NOMO-1 treated with DMSO at 0.1 percent for 48 hours (cell line): Measurements from ENCODE around the gene TANK.
"Not testable (repeated sequence)": the region's sequence is repeated elsewhere in the genome, so short reads cannot be mapped to it uniquely, and the experiment has no call there.

Source experiments
- DNase-seq: peaks from one replicate; lab custom pipeline; 2025; ENCODE audit not compliant: unreplicated experiment; lab: John Stamatoyannopoulos, UW

Gene TANK

GRCh38 chr2:161269111-161269510 lies 108.9 kb downstream of the TANK start:
- DNase-seq, result no peak

- peak; percentile 54 for DNase-seq
Measured at GRCh38 chr2:161273038-161273760, 113.0 kb downstream of the TANK start.

GRCh38 chr2:161278564-161279229 lies 118.5 kb downstream of the TANK start:
- DNase-seq, result not testable (repeated sequence)

GRCh38 chr2:161279230-161279815 lies 119.1 kb downstream of the TANK start:
- not testable (repeated sequence) for DNase-seq

GRCh38 chr2:161280906-161281323 lies 120.7 kb downstream of the TANK start:
- DNase-seq, result not testable (repeated sequence)

GRCh38 chr2:161281615-161282310 lies 121.5 kb downstream of the TANK start:
- DNase-seq, result not testable (repeated sequence)

GRCh38 chr2:161282311-161282644 lies 122.0 kb downstream of the TANK start:
- not testable (repeated sequence) for DNase-seq

GRCh38 chr2:161283926-161284325 lies 123.7 kb downstream of the TANK start:
- no peak for DNase-seq
